ENCODE results near the gene GOLT1A.

GOLT1A gene

DNA sequence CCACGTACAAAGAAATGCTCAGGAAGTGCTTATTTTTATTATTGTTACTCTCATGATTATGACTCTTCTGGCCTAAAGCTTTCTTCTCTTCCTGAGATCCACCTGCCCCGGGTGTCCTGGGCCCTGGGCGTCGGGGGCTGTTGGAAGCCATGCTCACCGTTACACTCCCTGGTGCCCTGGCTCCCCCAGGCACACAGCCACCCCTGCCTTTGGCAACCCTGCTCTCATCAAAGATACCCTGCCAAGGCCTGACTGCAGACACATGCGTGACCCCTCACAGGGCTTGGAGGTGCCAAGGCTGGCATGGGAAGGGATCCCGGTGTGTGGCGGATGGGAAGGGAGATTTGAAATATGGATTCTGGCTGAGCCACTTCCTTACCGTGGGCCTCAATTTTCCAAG lies 14.2 kb downstream of the GOLT1A start:
- H3K36me3 ChIP-seq (ENCODE audit: low read length) = no peaks in the 10 kb centered on the region
- TF ChIP-seq, protein P1, sequence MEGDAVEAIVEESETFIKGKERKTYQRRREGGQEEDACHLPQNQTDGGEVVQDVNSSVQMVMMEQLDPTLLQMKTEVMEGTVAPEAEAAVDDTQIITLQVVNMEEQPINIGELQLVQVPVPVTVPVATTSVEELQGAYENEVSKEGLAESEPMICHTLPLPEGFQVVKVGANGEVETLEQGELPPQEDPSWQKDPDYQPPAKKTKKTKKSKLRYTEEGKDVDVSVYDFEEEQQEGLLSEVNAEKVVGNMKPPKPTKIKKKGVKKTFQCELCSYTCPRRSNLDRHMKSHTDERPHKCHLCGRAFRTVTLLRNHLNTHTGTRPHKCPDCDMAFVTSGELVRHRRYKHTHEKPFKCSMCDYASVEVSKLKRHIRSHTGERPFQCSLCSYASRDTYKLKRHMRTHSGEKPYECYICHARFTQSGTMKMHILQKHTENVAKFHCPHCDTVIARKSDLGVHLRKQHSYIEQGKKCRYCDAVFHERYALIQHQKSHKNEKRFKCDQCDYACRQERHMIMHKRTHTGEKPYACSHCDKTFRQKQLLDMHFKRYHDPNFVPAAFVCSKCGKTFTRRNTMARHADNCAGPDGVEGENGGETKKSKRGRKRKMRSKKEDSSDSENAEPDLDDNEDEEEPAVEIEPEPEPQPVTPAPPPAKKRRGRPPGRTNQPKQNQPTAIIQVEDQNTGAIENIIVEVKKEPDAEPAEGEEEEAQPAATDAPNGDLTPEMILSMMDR (IDR thresholded peaks at IDR 0.05; ENCODE audit: insufficient read depth, low read length, poor library complexity, severe bottlenecking) = no peak
- TF ChIP-seq EZH2phosphoT487 (conservative IDR thresholded peaks at IDR 0.05; ENCODE audit: low read length) = no peak
- H3K9me3 ChIP-seq (ENCODE audit: insufficient read depth, low read length) = no peaks in the 10 kb centered on the region
- no peak overlapping the region for H2AFZ ChIP-seq (ENCODE audit: low read depth, low read length, severe bottlenecking)
- H3K4me3 ChIP-seq (ENCODE audit: insufficient read depth, low read length, poor library complexity, severe bottlenecking) = no peak overlapping the region
- no peaks in the 10 kb centered on the region for H3K79me2 ChIP-seq (ENCODE audit: insufficient read depth, low read length)
- H3K27me3 ChIP-seq (ENCODE audit: low read length) = no peaks in the 10 kb centered on the region
- H3K9me2 ChIP-seq (replicated peaks; ENCODE audit: insufficient read depth, low read length) = no peaks in the 10 kb centered on the region
- H3K9ac ChIP-seq (ENCODE audit: low read length) = no peak overlapping the region
- no peaks in the 10 kb centered on the region for H3F3A ChIP-seq (ENCODE audit: insufficient read depth)
- H4K20me1 ChIP-seq (ENCODE audit: low read depth, low read length) = no peaks in the 10 kb centered on the region
- H3K27ac ChIP-seq (ENCODE audit: low read depth, low read length) = no peak overlapping the region
- no peak overlapping the region for H3K4me2 ChIP-seq (ENCODE audit: low read depth, low read length, poor library complexity, severe bottlenecking)

DNA sequence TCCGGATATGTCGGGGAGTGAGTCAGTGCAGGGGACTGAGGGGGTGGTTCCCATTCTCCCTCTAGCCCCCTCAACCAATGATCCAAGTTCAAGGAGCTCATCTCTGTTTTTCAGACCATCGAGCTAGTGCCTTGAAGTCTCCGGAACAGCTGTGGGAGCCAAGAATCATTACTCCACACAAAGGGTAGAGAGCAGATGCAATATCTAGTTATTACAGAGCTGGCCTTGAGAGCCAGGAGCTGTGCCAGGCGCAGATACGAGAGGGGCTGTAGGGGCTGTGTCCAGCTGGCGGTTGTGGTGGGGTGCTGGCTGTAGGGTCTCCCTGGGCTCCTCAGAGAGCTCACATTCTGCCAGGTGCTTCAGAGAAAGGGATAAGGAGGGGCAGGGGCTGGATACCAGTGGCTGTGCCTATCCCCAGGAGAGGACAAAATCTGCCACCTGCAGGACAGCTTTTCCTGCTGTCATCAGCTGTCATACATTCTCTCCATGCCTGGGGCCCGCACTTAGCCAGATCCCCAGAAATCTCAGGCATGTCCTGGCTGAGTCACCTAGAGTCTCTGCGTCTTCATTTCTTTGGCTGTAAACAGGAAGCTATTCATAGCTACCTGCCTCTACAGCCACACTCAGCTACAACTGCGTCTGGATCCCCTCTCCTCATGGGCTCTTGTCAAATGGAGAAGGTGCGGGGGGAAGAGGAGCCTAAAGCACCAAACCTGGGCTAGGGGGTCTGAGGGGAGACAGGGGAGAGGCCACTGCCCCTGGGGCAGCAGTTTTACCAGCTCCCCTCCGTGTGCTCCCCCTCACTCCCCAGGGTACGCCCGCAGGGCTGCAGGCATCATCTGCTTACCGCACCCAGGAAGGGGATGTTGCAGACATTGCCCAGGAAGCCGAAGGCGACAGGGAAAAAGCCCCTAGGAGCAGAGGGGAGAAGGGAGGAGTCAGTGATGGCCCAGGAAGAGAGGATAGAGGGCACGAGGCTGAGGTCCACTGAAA lies 15.1 kb downstream of the GOLT1A start:
- H3K4me2 ChIP-seq (ENCODE audit: low read depth, low read length, poor library complexity, severe bottlenecking) = no peak overlapping the region
- H3K4me3 ChIP-seq (ENCODE audit: insufficient read depth, low read length, poor library complexity, severe bottlenecking) = no peak overlapping the region
- H3K9me2 ChIP-seq (replicated peaks; ENCODE audit: insufficient read depth, low read length) = no peaks in the 10 kb centered on the region
- H3K27ac ChIP-seq (ENCODE audit: low read depth, low read length) = no peak overlapping the region
- H3F3A ChIP-seq (ENCODE audit: insufficient read depth) = no peaks in the 10 kb centered on the region
- H4K20me1 ChIP-seq (ENCODE audit: low read depth, low read length) = no peaks in the 10 kb centered on the region
- no peaks in the 10 kb centered on the region for H3K27me3 ChIP-seq (ENCODE audit: low read length)
- H3K9me3 ChIP-seq (ENCODE audit: insufficient read depth, low read length) = no peaks in the 10 kb centered on the region
- H2AFZ ChIP-seq (ENCODE audit: low read depth, low read length, severe bottlenecking) = no peak overlapping the region
- H3K9ac ChIP-seq (ENCODE audit: low read length) = no peak overlapping the region
- TF ChIP-seq, protein P1 (IDR thresholded peaks at IDR 0.05; ENCODE audit: insufficient read depth, low read length, poor library complexity, severe bottlenecking) = no peak
- TF ChIP-seq EZH2phosphoT487 (conservative IDR thresholded peaks at IDR 0.05; ENCODE audit: low read length) = no peak
- H3K79me2 ChIP-seq (ENCODE audit: insufficient read depth, low read length) = no peaks in the 10 kb centered on the region
- H3K36me3 ChIP-seq (ENCODE audit: low read length) = no peaks in the 10 kb centered on the region

DNA sequence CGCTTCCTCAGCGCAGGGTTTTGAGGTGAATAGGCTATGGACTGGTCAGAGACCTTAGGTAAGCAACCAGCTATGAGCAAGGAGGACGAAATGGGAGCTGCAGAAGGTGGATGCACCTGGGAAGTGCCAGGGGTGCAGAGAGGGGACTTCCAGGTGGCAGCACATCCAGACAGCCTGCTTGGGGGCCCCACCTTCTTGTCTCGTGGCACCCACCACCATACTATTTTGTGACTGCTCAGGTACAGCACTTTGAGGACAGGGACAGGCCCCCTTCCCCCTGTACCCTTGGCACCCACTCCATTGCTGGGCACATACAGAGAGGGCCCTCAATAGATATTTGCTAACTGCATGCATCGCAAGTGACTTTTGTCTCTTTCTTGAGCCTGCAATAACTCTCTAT lies 16.7 kb downstream of the GOLT1A start:
- no peaks in the 10 kb centered on the region for H4K20me1 ChIP-seq (ENCODE audit: low read depth, low read length)
- H2AFZ ChIP-seq (ENCODE audit: low read depth, low read length, severe bottlenecking) = no peak overlapping the region
- H3K27ac ChIP-seq (ENCODE audit: low read depth, low read length) = no peak overlapping the region
- no peak overlapping the region for H3K4me2 ChIP-seq (ENCODE audit: low read depth, low read length, poor library complexity, severe bottlenecking)
- H3F3A ChIP-seq (ENCODE audit: insufficient read depth) = no peaks in the 10 kb centered on the region
- no peaks in the 10 kb centered on the region for H3K36me3 ChIP-seq (ENCODE audit: low read length)
- no peak overlapping the region for H3K9ac ChIP-seq (ENCODE audit: low read length)
- H3K79me2 ChIP-seq (ENCODE audit: insufficient read depth, low read length) = no peaks in the 10 kb centered on the region
- TF ChIP-seq EZH2phosphoT487 (conservative IDR thresholded peaks at IDR 0.05; ENCODE audit: low read length) = no peak
- TF ChIP-seq, protein P1 (IDR thresholded peaks at IDR 0.05; ENCODE audit: insufficient read depth, low read length, poor library complexity, severe bottlenecking) = no peak
- H3K4me3 ChIP-seq (ENCODE audit: insufficient read depth, low read length, poor library complexity, severe bottlenecking) = no peak overlapping the region
- no peaks in the 10 kb centered on the region for H3K27me3 ChIP-seq (ENCODE audit: low read length)
- no peaks in the 10 kb centered on the region for H3K9me3 ChIP-seq (ENCODE audit: insufficient read depth, low read length)
- no peaks in the 10 kb centered on the region for H3K9me2 ChIP-seq (replicated peaks; ENCODE audit: insufficient read depth, low read length)
